NB4 (cell line): Measurements from ENCODE around the gene RANBP3L.

Experiments used
- MYC ChIP-seq: IDR thresholded peaks from 2 replicates; pipeline ENCODE4 v1.6.1; 2011; ENCODE audit warnings: low read depth, low read length
- POLR2A ChIP-seq: IDR thresholded peaks from 2 replicates; pipeline ENCODE4 v1.6.1; 2011; ENCODE audit warnings: mild to moderate bottlenecking; ENCODE audit not compliant: insufficient read length; ENCODE audit errors: extremely low read depth
- TF ChIP-seq, protein P1 (sequence below): IDR thresholded peaks from one replicate; pipeline ENCODE4 v1.5.1; 2012; ENCODE audit warnings: low read depth, low read length
- TF ChIP-seq, protein P2 (sequence below): IDR thresholded peaks from 2 replicates; pipeline ENCODE4 v1.6.1; 2011; ENCODE audit warnings: low read depth, low read length

DNA sequence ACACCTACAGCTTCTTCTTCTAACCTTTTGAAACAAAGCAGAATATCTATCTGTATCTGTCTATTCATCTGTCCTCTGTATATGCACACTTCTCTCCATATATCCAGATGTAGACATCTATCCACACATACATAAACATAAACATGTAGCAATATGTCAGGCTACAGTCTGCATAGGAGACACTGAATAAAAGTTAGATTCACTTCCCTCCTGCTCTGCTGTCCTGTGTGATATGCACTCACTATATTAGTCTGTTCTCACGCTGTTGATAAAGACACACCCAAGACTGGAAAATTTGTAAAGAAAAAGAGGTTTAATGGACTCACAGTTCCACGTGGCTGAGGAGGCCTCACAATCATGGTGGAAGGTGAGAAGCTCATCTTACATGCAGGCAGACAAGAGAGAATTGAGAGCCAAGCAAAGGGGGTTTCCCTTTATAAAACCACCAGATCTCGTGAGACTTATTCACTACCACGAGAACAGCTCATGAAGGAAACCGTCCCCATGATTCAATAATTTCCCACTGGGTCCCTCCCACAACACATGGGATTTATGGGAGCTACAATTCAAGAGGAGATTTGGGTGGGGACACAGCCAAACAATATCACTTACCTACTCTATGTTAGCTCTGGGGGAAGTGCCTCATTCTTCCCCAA is 24.1 kb downstream of the RANBP3L start:
- TF ChIP-seq, protein P1, sequence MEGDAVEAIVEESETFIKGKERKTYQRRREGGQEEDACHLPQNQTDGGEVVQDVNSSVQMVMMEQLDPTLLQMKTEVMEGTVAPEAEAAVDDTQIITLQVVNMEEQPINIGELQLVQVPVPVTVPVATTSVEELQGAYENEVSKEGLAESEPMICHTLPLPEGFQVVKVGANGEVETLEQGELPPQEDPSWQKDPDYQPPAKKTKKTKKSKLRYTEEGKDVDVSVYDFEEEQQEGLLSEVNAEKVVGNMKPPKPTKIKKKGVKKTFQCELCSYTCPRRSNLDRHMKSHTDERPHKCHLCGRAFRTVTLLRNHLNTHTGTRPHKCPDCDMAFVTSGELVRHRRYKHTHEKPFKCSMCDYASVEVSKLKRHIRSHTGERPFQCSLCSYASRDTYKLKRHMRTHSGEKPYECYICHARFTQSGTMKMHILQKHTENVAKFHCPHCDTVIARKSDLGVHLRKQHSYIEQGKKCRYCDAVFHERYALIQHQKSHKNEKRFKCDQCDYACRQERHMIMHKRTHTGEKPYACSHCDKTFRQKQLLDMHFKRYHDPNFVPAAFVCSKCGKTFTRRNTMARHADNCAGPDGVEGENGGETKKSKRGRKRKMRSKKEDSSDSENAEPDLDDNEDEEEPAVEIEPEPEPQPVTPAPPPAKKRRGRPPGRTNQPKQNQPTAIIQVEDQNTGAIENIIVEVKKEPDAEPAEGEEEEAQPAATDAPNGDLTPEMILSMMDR, result no peak
- no peak for TF ChIP-seq POLR2A
- no peak for TF ChIP-seq MYC
- TF ChIP-seq, protein P2, sequence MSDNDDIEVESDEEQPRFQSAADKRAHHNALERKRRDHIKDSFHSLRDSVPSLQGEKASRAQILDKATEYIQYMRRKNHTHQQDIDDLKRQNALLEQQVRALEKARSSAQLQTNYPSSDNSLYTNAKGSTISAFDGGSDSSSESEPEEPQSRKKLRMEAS, result no peak
